RWPE2 (cell line): ENCODE measurements around the gene ADAMTS3.

Experiments
- ATAC-seq: fragments of 200-7000 bp; cut with Tn5 transposase; 3 replicates; pipeline ENCODE4 v1.9.1; 2021; ENCODE audit warnings: low read depth
- DNase-seq: peaks from one replicate; pipeline ENCODE4 v3.0.0-alpha.2; 2020; ENCODE audit warnings: low spot score
- H3K27ac ChIP-seq: fragments of 450-650 bp; 2 replicates; pipeline ENCODE4 v1.5.1; 2017; ENCODE audit warnings: mild to moderate bottlenecking; ENCODE audit not compliant: poor library complexity, severe bottlenecking
- H3K27me3 ChIP-seq: fragments of 250-450 bp; sonication (Bioruptor Pico); 2 replicates; pipeline ENCODE4 v1.5.1; 2021; ENCODE audit warnings: mild to moderate bottlenecking, moderate library complexity; ENCODE audit not compliant: insufficient read depth, poor library complexity, severe bottlenecking
- H3K36me3 ChIP-seq: fragments of 250-450 bp; sonication (Bioruptor Pico); 2 replicates; pipeline ENCODE4 v1.5.1; 2020; ENCODE audit warnings: low read depth, mild to moderate bottlenecking, moderate library complexity
- H3K4me1 ChIP-seq: fragments of 250-450 bp; sonication (Bioruptor Pico); 2 replicates; pipeline ENCODE4 v1.5.1; 2021; ENCODE audit warnings: mild to moderate bottlenecking, moderate library complexity; ENCODE audit not compliant: insufficient read depth, poor library complexity, severe bottlenecking
- H3K4me3 ChIP-seq: fragments of 250-450 bp; sonication (Bioruptor Pico); 2 replicates; pipeline ENCODE4 v1.5.1; 2021; ENCODE audit warnings: mild to moderate bottlenecking, moderate library complexity; ENCODE audit not compliant: severe bottlenecking
- H3K9me3 ChIP-seq: fragments of 250-450 bp; sonication (Bioruptor Pico); 2 replicates; pipeline ENCODE4 v1.5.1; 2021; ENCODE audit warnings: mild to moderate bottlenecking, moderate library complexity; ENCODE audit not compliant: severe bottlenecking
- CTCF ChIP-seq: fragments of 450-650 bp; IDR thresholded peaks from one replicate; pipeline ENCODE4 v1.5.1; 2017; ENCODE audit warnings: mild to moderate bottlenecking, moderate library complexity; ENCODE audit not compliant: poor library complexity, severe bottlenecking

Gene ADAMTS3

DNA sequence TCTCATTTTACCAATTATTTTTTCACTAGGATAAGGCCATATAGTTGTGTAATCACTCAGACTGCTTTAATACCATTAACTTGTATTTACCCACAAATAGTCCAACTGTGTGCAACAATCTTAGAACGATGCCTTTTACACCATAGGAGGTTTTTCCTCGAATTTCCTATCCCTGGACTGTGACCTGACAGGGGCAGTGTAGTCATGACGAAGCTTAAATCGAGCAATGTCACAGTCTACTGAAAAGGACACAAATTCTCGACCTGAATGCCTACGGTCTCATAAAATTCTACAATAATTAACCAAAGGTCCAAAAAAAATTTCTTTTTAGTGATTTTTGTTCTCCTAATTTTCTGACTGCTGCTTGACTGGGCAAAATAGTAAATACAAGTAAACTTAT, 208.9 kb downstream of the ADAMTS3 start:
- H3K9me3 ChIP-seq, result no peaks in the 10 kb centered on the region
- H3K4me1 ChIP-seq, result no peaks in the 10 kb centered on the region

GRCh38 chr4:72358483-72358882, 210.5 kb downstream of the ADAMTS3 start:
- Histone ChIP-seq H3K9me3 (no peaks in the 10 kb centered on the region), H3K4me3 (no peak overlapping the region), H3K36me3 (no peaks in the 10 kb centered on the region), H3K27me3 (no peaks in the 10 kb centered on the region), H3K27ac (no peak overlapping the region), H3K4me1 (no peaks in the 10 kb centered on the region)
- ATAC-seq (no peak), DNase-seq (no peak)
- TF ChIP-seq CTCF, result no peak

More for the DNA sequence above, 208.9 kb downstream of the ADAMTS3 start:
- H3K36me3 ChIP-seq, result no peaks in the 10 kb centered on the region
- DNase-seq (no peak), ATAC-seq (no peak)
- TF ChIP-seq CTCF, result no peak
- no peaks in the 10 kb centered on the region for H3K27me3 ChIP-seq
- no peak overlapping the region for H3K27ac ChIP-seq
- H3K4me3 ChIP-seq, result no peak overlapping the region

GRCh38 chr4:72357908-72358307, 211.1 kb downstream of the ADAMTS3 start:
- no peaks in the 10 kb centered on the region for H3K4me1 ChIP-seq
- no peak for ATAC-seq
- no peaks in the 10 kb centered on the region for H3K9me3 ChIP-seq
- no peak overlapping the region for H3K4me3 ChIP-seq
- TF ChIP-seq CTCF, result no peak
- no peak overlapping the region for H3K27ac ChIP-seq
- no peak for DNase-seq
- no peaks in the 10 kb centered on the region for H3K27me3 ChIP-seq
- no peaks in the 10 kb centered on the region for H3K36me3 ChIP-seq

- DNase-seq, result no peak
- no peak overlapping the region for H3K4me3 ChIP-seq
- H3K27me3 ChIP-seq, result no peaks in the 10 kb centered on the region
- no peak overlapping the region for H3K27ac ChIP-seq
- TF ChIP-seq CTCF, result no peak
- H3K4me1 ChIP-seq, result peaks cover 5% of the 10 kb centered on the region
- ATAC-seq, result peak; percentile 29; the same call in 1 of the 3 replicates
- H3K36me3 ChIP-seq, result no peaks in the 10 kb centered on the region
- H3K9me3 ChIP-seq, result no peaks in the 10 kb centered on the region
Observed at GRCh38 chr4:72352711-72353110, 216.3 kb downstream of the ADAMTS3 start.

DNA sequence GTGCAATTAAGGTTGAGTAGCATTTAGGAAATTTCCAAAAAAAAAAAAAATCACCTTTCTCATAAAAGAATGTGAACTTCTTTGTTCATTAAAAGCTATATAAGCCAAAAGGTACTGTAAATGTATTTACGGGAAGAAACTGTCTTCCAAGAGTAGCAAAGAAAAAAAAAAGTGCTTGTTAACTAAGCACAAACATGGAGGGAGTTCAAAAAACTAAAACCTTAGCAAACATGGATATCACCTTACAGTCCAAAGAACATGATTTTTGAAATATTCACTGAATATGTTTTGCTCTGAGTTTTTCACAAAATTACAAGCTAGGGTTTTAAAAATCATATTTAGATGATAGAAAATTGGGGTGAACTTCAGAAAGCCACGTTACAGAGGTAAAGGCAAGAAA, 217.5 kb downstream of the ADAMTS3 start:
- ATAC-seq (no peak), DNase-seq (no peak)
- no peak overlapping the region for H3K4me3 ChIP-seq
- no peak overlapping the region for H3K27ac ChIP-seq
- peaks cover 5% of the 10 kb centered on the region for H3K4me1 ChIP-seq
- H3K36me3 ChIP-seq, result no peaks in the 10 kb centered on the region
- H3K9me3 ChIP-seq, result no peaks in the 10 kb centered on the region
- TF ChIP-seq CTCF, result no peak
- no peaks in the 10 kb centered on the region for H3K27me3 ChIP-seq
